NCI-H226 (cell line): ENCODE results near the gene GJC1.

Experiments
- DNase-seq: peaks from one replicate; pipeline ENCODE4 v3.0.0-alpha.2; 2015

The GJC1 gene

GRCh38 chr17:44775838-44776621 lies 54.1 kb downstream of the GJC1 start:
- peak; percentile 12 for DNase-seq

- peak; percentile 95 for DNase-seq
These were observed 54.8 kb downstream of the GJC1 start for GRCh38 chr17:44775136-44775837.

GRCh38 chr17:44774271-44775135 lies 55.6 kb downstream of the GJC1 start:
- DNase-seq: peak; percentile 66

GRCh38 chr17:44773140-44773539 lies 56.9 kb downstream of the GJC1 start:
- no peak for DNase-seq

- no peak for DNase-seq
These were observed 57.6 kb downstream of the GJC1 start for GRCh38 chr17:44772308-44773045.

- DNase-seq: no peak
These were observed 59.7 kb downstream of the GJC1 start for GRCh38 chr17:44770166-44770925.

- DNase-seq: no peak
These were observed 60.4 kb downstream of the GJC1 start for GRCh38 chr17:44769647-44770084.

- no peak for DNase-seq
These were observed 60.9 kb downstream of the GJC1 start for GRCh38 chr17:44769230-44769629.

- no peak for DNase-seq
These were observed 61.5 kb downstream of the GJC1 start for GRCh38 chr17:44768505-44769142.

- DNase-seq: no peak
These were observed 62.6 kb downstream of the GJC1 start for GRCh38 chr17:44767493-44767892.

GRCh38 chr17:44766409-44767038 lies 63.6 kb downstream of the GJC1 start:
- no peak for DNase-seq

GRCh38 chr17:44765965-44766364 lies 64.1 kb downstream of the GJC1 start:
- no peak for DNase-seq

- no peak for DNase-seq
These were observed 66.9 kb downstream of the GJC1 start for GRCh38 chr17:44763170-44763569.

GRCh38 chr17:44761932-44762810 lies 67.9 kb downstream of the GJC1 start:
- DNase-seq: no peak

- no peak for DNase-seq
These were observed 69.4 kb downstream of the GJC1 start for GRCh38 chr17:44760474-44761308.

GRCh38 chr17:44759916-44760243 lies 70.2 kb downstream of the GJC1 start:
- DNase-seq: no peak

- no peak for DNase-seq
These were observed 70.8 kb downstream of the GJC1 start for GRCh38 chr17:44759086-44759915.
